Measurements from ENCODE around the gene SLC35D2. TPM values are rescaled to one million over a fixed set of nuclear protein-coding genes. Genes with fewer than 3 reads are reported as not detected.

The SLC35D2 gene
- total RNA-seq, 2 experiments from 2014 or later: 0.44 to 1.4 TPM

GRCh38 chr9:96394832-96395496 lies 11.5 kb upstream of the SLC35D2 start:
- no peaks in the 10 kb centered on the region for H3K9me3 ChIP-seq (ENCODE audit: low read length)
- H3K27ac ChIP-seq (ENCODE audit: low read depth, low read length, poor library complexity, severe bottlenecking): no peak overlapping the region
- H2AFZ ChIP-seq (ENCODE audit: low read length): no peak overlapping the region
- BruUV-seq (replicated peaks): no TSS peak
- H3K4me2 ChIP-seq (ENCODE audit: low read length): no peak overlapping the region
- intact Hi-C loops (cut with micrococcal nuclease; ENCODE audit: unreplicated experiment): no loop called here
- POLR2A ChIA-PET: interaction anchor here (0.6 to 1.1 kb wide), 2 partner anchors 11 to 28 kb away, joined by 3 read pairs; no protein-coding TSS in a partner anchor
- CTCF ChIA-PET (ENCODE audit: unreplicated experiment): no interaction called here
- no peak overlapping the region for H3K4me3 ChIP-seq (ENCODE audit: low read depth, low read length, poor library complexity, severe bottlenecking)
- H3K79me2 ChIP-seq (ENCODE audit: insufficient read depth, low read depth, low read length): peaks cover 62% of the 10 kb centered on the region
- H3K9me2 ChIP-seq (ENCODE audit: insufficient read depth, low read length): no peaks in the 10 kb centered on the region
- peaks cover 19% of the 10 kb centered on the region; the same call in 1 of the 2 replicates for H4K20me1 ChIP-seq (ENCODE audit: insufficient read depth, low read length)
- no peak for TF ChIP-seq EZH2phosphoT487 (IDR thresholded peaks at IDR 0.05; ENCODE audit: borderline replicate concordance, low read depth, low read length)
- TF ChIP-seq, protein P1, sequence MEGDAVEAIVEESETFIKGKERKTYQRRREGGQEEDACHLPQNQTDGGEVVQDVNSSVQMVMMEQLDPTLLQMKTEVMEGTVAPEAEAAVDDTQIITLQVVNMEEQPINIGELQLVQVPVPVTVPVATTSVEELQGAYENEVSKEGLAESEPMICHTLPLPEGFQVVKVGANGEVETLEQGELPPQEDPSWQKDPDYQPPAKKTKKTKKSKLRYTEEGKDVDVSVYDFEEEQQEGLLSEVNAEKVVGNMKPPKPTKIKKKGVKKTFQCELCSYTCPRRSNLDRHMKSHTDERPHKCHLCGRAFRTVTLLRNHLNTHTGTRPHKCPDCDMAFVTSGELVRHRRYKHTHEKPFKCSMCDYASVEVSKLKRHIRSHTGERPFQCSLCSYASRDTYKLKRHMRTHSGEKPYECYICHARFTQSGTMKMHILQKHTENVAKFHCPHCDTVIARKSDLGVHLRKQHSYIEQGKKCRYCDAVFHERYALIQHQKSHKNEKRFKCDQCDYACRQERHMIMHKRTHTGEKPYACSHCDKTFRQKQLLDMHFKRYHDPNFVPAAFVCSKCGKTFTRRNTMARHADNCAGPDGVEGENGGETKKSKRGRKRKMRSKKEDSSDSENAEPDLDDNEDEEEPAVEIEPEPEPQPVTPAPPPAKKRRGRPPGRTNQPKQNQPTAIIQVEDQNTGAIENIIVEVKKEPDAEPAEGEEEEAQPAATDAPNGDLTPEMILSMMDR (conservative IDR thresholded peaks at IDR 0.05; ENCODE audit: low read length): no peak
- peaks cover 16% of the 10 kb centered on the region for H3K4me1 ChIP-seq (ENCODE audit: insufficient read depth, low read length, poor library complexity, severe bottlenecking)
- H3K36me3 ChIP-seq (ENCODE audit: insufficient read depth, low read length): peaks cover 92% of the 10 kb centered on the region
- no peak for DNase-seq (ENCODE audit: low spot score)

- no peak for TF ChIP-seq EZH2phosphoT487 (IDR thresholded peaks at IDR 0.05; ENCODE audit: borderline replicate concordance, low read depth, low read length)
- TF ChIP-seq, protein P1 (conservative IDR thresholded peaks at IDR 0.05; ENCODE audit: low read length): no peak
- intact Hi-C loops (cut with micrococcal nuclease; ENCODE audit: unreplicated experiment): no loop called here
- no peak overlapping the region for H2AFZ ChIP-seq (ENCODE audit: low read length)
- no peak overlapping the region for H3K27ac ChIP-seq (ENCODE audit: low read depth, low read length, poor library complexity, severe bottlenecking)
- ChIA-PET POLR2A (interaction anchor here (0.6 to 1.4 kb wide), 2 partner anchors 9 to 43 kb away, joined by 3 to 5 read pairs; no protein-coding TSS in a partner anchor), CTCF (ENCODE audit: unreplicated experiment) (no interaction called here)
- no peak overlapping the region for H3K4me2 ChIP-seq (ENCODE audit: low read length)
- no peaks in the 10 kb centered on the region for H3K9me2 ChIP-seq (ENCODE audit: insufficient read depth, low read length)
- H3K4me3 ChIP-seq (ENCODE audit: low read depth, low read length, poor library complexity, severe bottlenecking): no peak overlapping the region
- H3K4me1 ChIP-seq (ENCODE audit: insufficient read depth, low read length, poor library complexity, severe bottlenecking): no peaks in the 10 kb centered on the region
- 0 out of 2 replicates have a peak, but pooled peaks cover 4% of the 10 kb centered on the region for H4K20me1 ChIP-seq (ENCODE audit: insufficient read depth, low read length)
- H3K9me3 ChIP-seq (ENCODE audit: low read length): no peaks in the 10 kb centered on the region
- H3K36me3 ChIP-seq (ENCODE audit: insufficient read depth, low read length): peaks cover 97% of the 10 kb centered on the region
- H3K79me2 ChIP-seq (ENCODE audit: insufficient read depth, low read depth, low read length): peaks cover 36% of the 10 kb centered on the region
- no peak for DNase-seq (ENCODE audit: low spot score)
- BruUV-seq (replicated peaks): no TSS peak
Observed at GRCh38 chr9:96392263-96392662, 8.8 kb upstream of the SLC35D2 start.
